ENCODE measurements around the gene EXOC3L4. TPM values are rescaled to one million over a fixed set of nuclear protein-coding genes. Genes with fewer than 3 reads are reported as not detected.

EXOC3L4 gene
- total RNA-seq, 3 donors from 2014 or later, result not detected

- Mint-ChIP-seq H3K27me3 (ENCODE audit: low read depth) (peaks cover 17% of the 10 kb centered on the region), H3K36me3 (ENCODE audit: insufficient read depth) (no peaks in the 10 kb centered on the region), H3K4me1 (ENCODE audit: low read depth) (no peaks in the 10 kb centered on the region), H3K9me3 (no peaks in the 10 kb centered on the region), H3K4me3 (no peak overlapping the region)
- no peak for ATAC-seq
- DNase-seq, result no peak
Observed at GRCh38 chr14:103064978-103065377, 29.5 kb upstream of the EXOC3L4 start.

GRCh38 chr14:103065861-103066260 lies 28.7 kb upstream of the EXOC3L4 start:
- H3K4me3 Mint-ChIP-seq, result no peak overlapping the region
- H3K27me3 Mint-ChIP-seq (ENCODE audit: low read depth), result peaks cover 17% of the 10 kb centered on the region
- H3K9me3 Mint-ChIP-seq, result no peaks in the 10 kb centered on the region
- DNase-seq (no peak), ATAC-seq (no peak)
- H3K4me1 Mint-ChIP-seq (ENCODE audit: low read depth), result no peaks in the 10 kb centered on the region
- H3K36me3 Mint-ChIP-seq (ENCODE audit: insufficient read depth), result no peaks in the 10 kb centered on the region

- Mint-ChIP-seq H3K9me3 (no peaks in the 10 kb centered on the region), H3K4me3 (no peak overlapping the region), H3K36me3 (ENCODE audit: insufficient read depth) (no peaks in the 10 kb centered on the region), H3K27me3 (ENCODE audit: low read depth) (peaks cover 17% of the 10 kb centered on the region), H3K4me1 (ENCODE audit: low read depth) (no peaks in the 10 kb centered on the region)
- DNase-seq, result no peak
- no peak for ATAC-seq
Observed at GRCh38 chr14:103066399-103066798, 28.1 kb upstream of the EXOC3L4 start.

DNA sequence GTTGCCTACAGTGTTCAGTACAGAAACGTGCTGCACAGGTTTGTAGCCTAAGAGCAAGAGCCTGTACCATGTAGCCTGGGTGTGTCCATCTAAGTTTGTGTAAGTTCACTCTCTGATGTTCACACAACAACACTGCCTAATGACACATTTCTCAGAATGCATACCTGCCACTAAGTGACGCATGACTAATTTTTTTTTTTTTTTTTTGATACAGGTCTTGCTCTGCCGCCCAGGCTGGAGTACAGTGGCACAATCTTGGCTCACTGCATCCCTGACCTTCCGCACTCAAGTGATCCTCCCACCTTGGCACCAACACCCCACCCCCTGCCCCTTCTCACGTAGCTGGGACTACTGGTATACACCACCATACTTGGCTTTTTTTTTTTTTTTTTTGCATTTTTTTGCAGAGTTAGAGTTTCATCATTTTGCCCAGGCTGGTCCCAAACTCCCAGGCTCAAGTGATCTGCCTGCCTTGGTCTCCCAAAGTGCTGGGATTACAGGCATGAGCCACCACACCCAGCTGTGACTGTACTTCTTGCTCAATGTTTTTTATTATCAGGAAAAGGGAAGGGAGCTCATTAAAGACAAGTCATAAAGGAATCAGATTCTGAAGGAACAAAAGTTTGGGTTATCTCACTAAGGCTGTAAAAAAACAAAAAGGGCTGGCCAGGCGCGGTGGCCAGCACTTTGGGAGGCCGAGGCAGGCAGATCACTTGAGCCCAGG lies 27.1 kb upstream of the EXOC3L4 start:
- no peak for DNase-seq
- no peak for ATAC-seq
- H3K36me3 Mint-ChIP-seq (ENCODE audit: insufficient read depth), result no peaks in the 10 kb centered on the region
- no peaks in the 10 kb centered on the region for H3K4me1 Mint-ChIP-seq (ENCODE audit: low read depth)
- peaks cover 17% of the 10 kb centered on the region for H3K27me3 Mint-ChIP-seq (ENCODE audit: low read depth)
- H3K9me3 Mint-ChIP-seq, result no peaks in the 10 kb centered on the region
- H3K4me3 Mint-ChIP-seq, result no peak overlapping the region

DNA sequence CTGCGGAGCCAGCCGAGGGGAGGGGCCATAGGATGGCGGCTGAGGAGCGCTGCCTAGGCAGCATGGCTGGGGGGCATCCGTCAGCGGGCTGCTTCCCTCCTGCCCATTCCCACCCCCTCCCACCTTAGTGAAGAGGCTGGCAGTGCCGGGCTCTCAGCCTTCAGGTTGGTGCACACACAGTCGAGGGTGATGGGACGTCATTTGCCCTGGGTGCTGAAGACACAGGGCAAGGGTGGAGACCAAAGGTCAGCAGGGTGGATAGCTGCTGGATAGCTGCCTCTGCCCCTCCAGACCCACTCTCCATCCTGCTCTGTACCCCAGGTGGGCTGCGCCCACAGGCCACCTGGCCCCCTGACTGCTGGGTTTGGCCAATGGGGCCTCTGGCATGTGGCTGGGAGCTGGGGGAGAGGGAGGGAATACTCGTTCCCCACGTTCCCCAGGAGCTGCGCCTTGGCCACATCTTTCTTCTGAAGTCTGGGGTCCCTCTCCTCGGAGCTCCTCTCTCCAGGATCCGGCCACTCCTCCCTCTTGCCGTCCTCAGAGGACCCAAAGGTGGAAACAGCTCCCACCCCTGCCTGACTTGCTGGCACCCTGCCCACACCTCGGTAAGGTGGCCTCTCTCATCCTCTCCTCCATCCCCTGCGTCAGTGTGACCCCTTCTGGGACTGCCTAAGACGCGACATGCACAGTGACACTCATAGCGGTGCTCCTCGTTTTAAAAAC lies 26.0 kb upstream of the EXOC3L4 start:
- Mint-ChIP-seq H3K27me3 (ENCODE audit: low read depth) (peaks cover 19% of the 10 kb centered on the region), H3K4me1 (ENCODE audit: low read depth) (no peaks in the 10 kb centered on the region), H3K36me3 (ENCODE audit: insufficient read depth) (no peaks in the 10 kb centered on the region), H3K9me3 (no peaks in the 10 kb centered on the region), H3K4me3 (no peak overlapping the region)
- ATAC-seq, result no peak
- DNase-seq, result no peak

DNA sequence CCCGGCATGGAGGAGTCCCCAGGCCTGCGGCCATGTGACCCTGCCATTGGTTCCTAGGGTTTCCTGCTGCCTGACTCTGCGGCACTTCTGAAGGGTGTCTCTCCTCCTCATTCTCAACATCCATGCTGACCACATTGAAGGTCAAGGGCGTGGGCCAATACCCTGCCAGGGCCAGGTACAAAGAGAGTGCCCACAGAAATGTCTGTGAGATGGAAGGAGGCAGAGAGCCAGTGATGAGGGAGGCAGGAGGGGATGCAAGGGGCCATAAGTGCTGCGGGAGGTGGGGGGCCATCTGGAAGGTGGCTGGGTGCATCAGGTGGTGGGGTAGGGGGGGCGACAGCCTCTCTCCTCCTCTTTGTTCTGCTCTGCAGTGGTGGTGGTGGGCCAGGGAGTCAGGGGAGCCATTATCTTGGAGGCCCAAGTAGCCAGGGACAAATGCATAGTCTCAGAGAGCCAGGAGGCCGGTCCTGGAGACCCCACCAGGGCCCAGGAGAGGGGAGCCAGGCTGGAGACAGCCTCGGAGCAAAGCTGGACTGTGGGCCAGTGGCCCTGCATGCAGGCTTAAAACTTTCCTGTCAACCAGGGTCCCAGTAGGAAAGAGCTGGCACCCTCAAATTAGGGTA lies 24.2 kb upstream of the EXOC3L4 start:
- no peaks in the 10 kb centered on the region for H3K4me1 Mint-ChIP-seq (ENCODE audit: low read depth)
- H3K36me3 Mint-ChIP-seq (ENCODE audit: insufficient read depth), result no peaks in the 10 kb centered on the region
- H3K9me3 Mint-ChIP-seq, result no peaks in the 10 kb centered on the region
- H3K27me3 Mint-ChIP-seq (ENCODE audit: low read depth), result peaks cover 23% of the 10 kb centered on the region
- DNase-seq (no peak), ATAC-seq (no peak)
- no peak overlapping the region for H3K4me3 Mint-ChIP-seq

DNA sequence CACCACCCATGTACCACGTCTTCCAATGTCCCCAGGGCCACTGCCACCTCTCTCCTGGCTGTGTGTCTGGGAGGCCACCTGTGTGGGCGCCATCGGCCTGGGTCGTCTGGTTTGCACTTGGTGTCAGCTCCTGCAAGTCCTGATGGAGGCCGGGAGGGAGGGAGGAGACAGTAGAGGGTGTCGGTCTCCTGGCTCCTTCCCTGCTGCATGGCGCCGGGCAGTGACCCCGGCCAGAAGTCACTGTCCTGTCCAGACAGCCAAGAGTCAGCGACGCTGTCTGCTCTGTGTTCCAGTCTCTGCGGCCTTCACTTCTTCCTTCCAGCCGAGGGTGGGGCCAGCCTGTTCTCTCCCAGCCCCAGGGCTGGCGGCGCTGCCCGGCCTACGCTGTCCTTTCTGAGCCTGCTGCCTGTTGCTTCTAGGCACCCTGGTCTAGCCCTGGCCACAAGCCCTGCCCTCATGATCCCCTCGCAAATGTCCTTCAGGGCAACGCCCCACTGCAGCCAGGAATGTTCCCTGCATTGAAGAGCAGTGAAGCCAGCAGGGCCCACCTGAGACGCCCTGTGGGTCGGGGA lies 23.5 kb upstream of the EXOC3L4 start:
- H3K27me3 Mint-ChIP-seq (ENCODE audit: low read depth), result peaks cover 21% of the 10 kb centered on the region
- no peaks in the 10 kb centered on the region for H3K4me1 Mint-ChIP-seq (ENCODE audit: low read depth)
- H3K36me3 Mint-ChIP-seq (ENCODE audit: insufficient read depth), result no peaks in the 10 kb centered on the region
- ATAC-seq (no peak), DNase-seq (no peak)
- H3K4me3 Mint-ChIP-seq, result no peak overlapping the region
- no peaks in the 10 kb centered on the region for H3K9me3 Mint-ChIP-seq

DNA sequence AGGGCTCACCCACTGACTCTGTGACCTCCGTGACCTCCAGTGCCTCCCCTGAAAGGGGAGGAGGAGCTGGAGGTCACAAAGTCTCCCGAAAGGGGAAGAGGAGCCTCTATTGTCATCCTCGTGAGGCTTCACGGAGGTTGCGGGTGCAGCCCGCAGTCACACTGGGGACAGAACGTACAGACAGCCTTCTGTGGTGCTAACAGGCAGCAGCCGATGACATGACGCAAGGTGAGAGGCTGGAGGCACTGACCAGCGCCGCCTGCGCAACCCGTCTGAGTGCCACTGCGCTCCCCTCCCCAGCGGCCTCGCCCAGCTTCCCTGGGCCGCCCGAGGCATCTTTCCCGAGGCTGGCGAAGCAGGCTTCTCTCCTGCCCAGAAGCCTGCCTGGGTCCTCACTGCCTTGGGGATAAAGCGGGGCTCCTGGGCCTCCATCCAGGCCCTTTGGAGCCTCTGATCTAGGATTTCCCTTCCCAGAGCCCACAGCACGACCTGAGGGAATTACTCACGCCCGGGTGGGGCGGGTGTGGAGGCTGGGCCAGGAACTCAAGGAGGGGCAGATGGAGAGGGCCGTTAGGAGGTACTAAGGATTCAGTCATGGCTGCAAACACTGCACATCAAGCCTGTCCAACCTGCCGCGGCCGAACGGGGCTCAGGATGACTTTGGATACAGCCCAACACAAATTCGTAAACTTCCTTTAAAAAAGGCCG lies 22.8 kb upstream of the EXOC3L4 start:
- ATAC-seq, result no peak
- Mint-ChIP-seq H3K4me3 (no peak overlapping the region), H3K36me3 (ENCODE audit: insufficient read depth) (no peaks in the 10 kb centered on the region), H3K9me3 (no peaks in the 10 kb centered on the region), H3K27me3 (ENCODE audit: low read depth) (peaks cover 19% of the 10 kb centered on the region), H3K4me1 (ENCODE audit: low read depth) (no peaks in the 10 kb centered on the region)
- no peak for DNase-seq

- H3K27me3 Mint-ChIP-seq (ENCODE audit: low read depth), result peaks cover 13% of the 10 kb centered on the region
- no peaks in the 10 kb centered on the region for H3K4me1 Mint-ChIP-seq (ENCODE audit: low read depth)
- DNase-seq, result no peak
- no peaks in the 10 kb centered on the region for H3K9me3 Mint-ChIP-seq
- no peak for ATAC-seq
- no peaks in the 10 kb centered on the region for H3K36me3 Mint-ChIP-seq (ENCODE audit: insufficient read depth)
- H3K4me3 Mint-ChIP-seq, result no peak overlapping the region
Observed at GRCh38 chr14:103072595-103073366, 21.7 kb upstream of the EXOC3L4 start.

- DNase-seq (no peak), ATAC-seq (no peak)
- H3K9me3 Mint-ChIP-seq, result no peaks in the 10 kb centered on the region
- H3K4me3 Mint-ChIP-seq, result no peak overlapping the region
- H3K4me1 Mint-ChIP-seq (ENCODE audit: low read depth), result no peaks in the 10 kb centered on the region
- H3K27me3 Mint-ChIP-seq (ENCODE audit: low read depth), result peaks cover 13% of the 10 kb centered on the region
- no peaks in the 10 kb centered on the region for H3K36me3 Mint-ChIP-seq (ENCODE audit: insufficient read depth)
Observed at GRCh38 chr14:103073367-103073875, 21.1 kb upstream of the EXOC3L4 start.

DNA sequence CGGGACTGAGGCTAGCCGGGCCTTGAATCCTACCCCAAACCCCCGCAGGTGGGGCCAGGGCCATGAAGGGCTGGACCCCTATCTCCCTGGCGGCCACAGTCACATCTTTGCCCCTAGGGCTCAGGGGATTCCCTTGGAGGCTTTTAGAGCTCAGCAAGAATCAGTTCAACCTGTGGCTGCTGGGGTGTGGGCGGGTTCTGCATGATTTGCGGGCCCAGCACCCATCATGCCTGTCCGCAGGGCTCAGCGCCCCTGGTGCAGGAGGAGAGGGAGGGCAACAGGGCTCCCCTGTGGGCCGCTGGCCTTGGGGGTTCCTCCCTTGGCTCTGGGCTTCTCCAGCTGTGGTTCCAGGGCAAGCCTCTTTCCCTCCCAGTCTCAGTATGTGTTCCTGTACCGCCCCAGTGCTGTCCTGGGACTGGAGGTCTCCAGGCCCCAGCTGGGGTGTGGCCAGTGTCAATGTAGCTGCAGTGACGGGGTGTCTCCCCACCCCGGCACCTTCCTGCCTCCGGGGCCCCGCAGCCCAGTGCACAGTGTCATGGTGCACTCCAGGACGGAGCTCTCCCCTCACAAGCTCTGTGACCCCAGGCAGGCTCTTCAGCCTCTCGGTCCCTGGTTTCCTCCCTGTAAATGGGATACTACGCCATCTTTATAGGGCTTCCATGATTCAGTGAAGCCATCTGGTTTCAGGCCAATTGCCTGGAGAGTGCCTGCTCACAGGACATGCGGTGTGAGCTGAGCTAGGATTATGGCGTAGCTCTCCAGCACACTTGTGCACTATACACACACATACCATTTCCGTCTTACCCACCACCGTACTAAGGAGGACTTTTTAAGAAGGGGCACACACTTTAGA lies 20.4 kb upstream of the EXOC3L4 start:
- no peaks in the 10 kb centered on the region for H3K36me3 Mint-ChIP-seq (ENCODE audit: insufficient read depth)
- no peak for DNase-seq
- no peak overlapping the region for H3K4me3 Mint-ChIP-seq
- H3K9me3 Mint-ChIP-seq, result no peaks in the 10 kb centered on the region
- H3K27me3 Mint-ChIP-seq (ENCODE audit: low read depth), result peaks cover 9% of the 10 kb centered on the region
- no peaks in the 10 kb centered on the region for H3K4me1 Mint-ChIP-seq (ENCODE audit: low read depth)
- no peak for ATAC-seq

GRCh38 chr14:103074729-103075367 lies 19.7 kb upstream of the EXOC3L4 start:
- Mint-ChIP-seq H3K4me1 (ENCODE audit: low read depth) (no peaks in the 10 kb centered on the region), H3K4me3 (no peak overlapping the region), H3K27me3 (ENCODE audit: low read depth) (peaks cover 9% of the 10 kb centered on the region), H3K9me3 (no peaks in the 10 kb centered on the region), H3K36me3 (ENCODE audit: insufficient read depth) (no peaks in the 10 kb centered on the region)
- DNase-seq (no peak), ATAC-seq (peak in 1 of 2 donors; percentile 15)

All from activated T-cell treated with anti-CD3 and anti-CD28 coated beads, Interleukin-2, amount 50 U/mL, for 4 hours (primary cell).